Panc1 (cell line): ENCODE measurements around the gene ERGIC1. TPM values are rescaled to one million over a fixed set of nuclear protein-coding genes. Genes with fewer than 3 reads are reported as not detected.

Source experiments
- ATAC-seq: fragments of 200-7000 bp; cut with Tn5 transposase; 2 replicates; pipeline ENCODE4 v1.9.1; 2020; ENCODE audit warnings: mild to moderate bottlenecking, moderate library complexity
- BruUV-seq: library from RNA; stranded (reverse); fragments of 400-500 nt; replicated peaks from 2 replicates; lab custom pipeline; 2021; lab: Mats Ljungman, UMichigan
- CTCF ChIA-PET: fragments of 300-600 bp; sonication (Branson Sonifier 250); formaldehyde crosslinking; loops from one replicate; lab custom pipeline; 2022; ENCODE audit warnings: antibody characterized with exemption; lab: Charles Lee
- POLR2A ChIA-PET: fragments of 300-600 bp; sonication (Branson Sonifier 250); formaldehyde crosslinking; loops from one replicate; lab custom pipeline; 2022; ENCODE audit warnings: antibody characterized with exemption; lab: Charles Lee
- DNase-seq: peaks from one replicate; pipeline ENCODE4 v3.0.0-alpha.2; 2010; ENCODE audit warnings: low read depth, low spot score
- H3K27ac ChIP-seq: 2 replicates; pipeline ENCODE4 v1.5.1; 2011; ENCODE audit warnings: mild to moderate bottlenecking, low read length, inconsistent platforms
- H3K27me3 ChIP-seq: fragments of 200-500 bp; sonication (Bioruptor generic); 2 replicates; pipeline ENCODE4 v1.6.0; 2014; ENCODE audit warnings: low read length, inconsistent platforms; ENCODE audit not compliant: control insufficient read depth, insufficient read depth
- H3K36me3 ChIP-seq: fragments of 200-500 bp; sonication (Bioruptor generic); 2 replicates; pipeline ENCODE4 v1.5.1; 2014; ENCODE audit warnings: inconsistent platforms, mild to moderate bottlenecking, low read length, moderate library complexity; ENCODE audit not compliant: control insufficient read depth, insufficient read depth
- H3K4me1 ChIP-seq: 2 replicates; pipeline ENCODE4 v1.5.1; 2011; ENCODE audit warnings: inconsistent platforms, mild to moderate bottlenecking, low read length, moderate library complexity; ENCODE audit not compliant: control insufficient read depth, insufficient read depth
- H3K4me3 ChIP-seq, 2 experiments: 2 replicates each; pipeline ENCODE4 v1.5.1; 2011 to 2012; ENCODE audit warnings: low read depth in 2 of 2, low read length in 2 of 2, mild to moderate bottlenecking in 2 of 2, inconsistent platforms in 1 of 2, moderate library complexity in 1 of 2
- H3K9me3 ChIP-seq: fragments of 200-500 bp; sonication (Bioruptor generic); 2 replicates; pipeline ENCODE4 v1.5.1; 2014; ENCODE audit warnings: low read depth, mild to moderate bottlenecking, inconsistent platforms, low read length, moderate library complexity; ENCODE audit not compliant: control insufficient read depth, insufficient read depth
- CTCF ChIP-seq: fragments of 450-650 bp; IDR thresholded peaks from 2 replicates; pipeline ENCODE4 v1.5.1; 2017; ENCODE audit warnings: mild to moderate bottlenecking
- POLR2AphosphoS5 ChIP-seq: IDR thresholded peaks from 2 replicates; pipeline ENCODE4 v1.6.1; 2012; ENCODE audit warnings: mild to moderate bottlenecking, low read depth, low read length, moderate library complexity
- SIN3A ChIP-seq: IDR thresholded peaks from 2 replicates; pipeline ENCODE4 v1.6.1; 2012; ENCODE audit warnings: low read depth, mild to moderate bottlenecking, low read length, moderate library complexity, borderline replicate concordance; ENCODE audit not compliant: insufficient read depth
- TCF7L2 ChIP-seq: IDR thresholded peaks from 2 replicates; pipeline ENCODE4 v1.6.1; 2011; ENCODE audit warnings: mild to moderate bottlenecking, low read depth, low read length, inconsistent platforms
- in situ Hi-C: cut with HindIII; loops from 2 replicates; pipeline ENCODE4 v1.10.0; 2016; ENCODE audit warnings: low sequenced_read_pairs, low pct_unique_long_range_greater_than_20kb
- intact Hi-C: fragments of 100-400 bp; cut with micrococcal nuclease; formaldehyde crosslinking; loops from one replicate; pipeline ENCODE4 v1.10.0; 2022; ENCODE audit not compliant: unreplicated experiment
- total RNA-seq: library from RNA; stranded (reverse); gene quantifications from one replicate; pipeline ENCODE4 v1.2.1, GENCODE V29; 2021; ENCODE audit not compliant: unreplicated experiment
- TF ChIP-seq, protein P1 (sequence below), 2 experiments: IDR thresholded peaks; 2 replicates each; pipeline ENCODE4 v1.6.1; 2011 to 2012; ENCODE audit warnings: low read depth in 2 of 2, control low read depth in 1 of 2, low read length in 1 of 2, mild to moderate bottlenecking in 1 of 2, moderate library complexity in 1 of 2; ENCODE audit not compliant: insufficient read depth in 1 of 2

Gene ERGIC1
- total RNA-seq, 1 experiment from 2014 or later = 206 TPM

DNA sequence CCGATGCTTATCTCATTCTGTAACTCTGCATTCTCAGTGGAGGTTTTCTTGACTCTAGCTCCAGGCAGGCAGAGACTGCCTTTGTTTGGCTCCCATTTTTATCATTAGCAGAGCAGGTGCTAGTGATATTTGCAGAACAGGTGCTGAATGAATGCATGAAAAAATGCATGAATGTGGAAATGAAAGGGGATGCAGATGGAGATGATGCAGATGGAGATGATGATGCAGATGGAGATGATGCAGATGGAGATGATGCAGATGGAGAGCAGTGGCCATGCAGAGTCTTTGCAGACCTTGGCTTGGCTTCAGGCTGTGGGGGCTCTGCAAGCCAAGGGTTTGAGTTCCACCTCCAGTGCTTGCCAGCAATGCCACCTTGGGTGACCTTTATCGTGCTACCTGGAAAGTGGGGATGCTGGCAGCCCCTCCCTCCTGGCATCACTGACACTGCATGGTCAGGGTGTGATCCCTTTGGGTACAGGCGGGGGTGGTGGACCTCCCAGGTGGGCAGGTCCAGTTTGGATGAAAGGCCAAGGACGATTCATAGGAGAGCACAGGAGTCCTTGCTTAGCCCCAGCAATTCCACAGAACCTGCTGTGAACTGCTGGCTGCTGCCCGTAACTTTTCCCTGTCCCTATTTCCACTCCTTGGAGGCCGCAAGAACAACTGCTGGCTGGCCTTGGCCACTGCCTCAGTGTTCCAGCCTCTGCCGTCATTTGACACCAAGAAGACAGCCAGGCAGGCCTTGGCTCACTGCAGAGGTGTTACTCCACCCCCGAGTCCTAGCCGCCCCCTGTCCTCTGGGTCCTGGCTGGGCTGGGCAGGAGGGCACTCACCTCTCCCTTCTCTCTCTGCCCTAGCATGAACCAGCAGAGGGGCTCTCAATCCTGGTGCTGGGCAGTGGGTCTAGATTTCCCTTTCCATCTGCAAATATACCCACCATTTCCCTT is 33.0 kb downstream of the ERGIC1 start:
- Histone ChIP-seq H3K4me1 (peaks cover 99% of the 10 kb centered on the region), H3K36me3 (no peaks in the 10 kb centered on the region), H3K27me3 (no peaks in the 10 kb centered on the region), H3K4me3 (no peak overlapping the region), H3K9me3 (no peaks in the 10 kb centered on the region), H3K27ac (peak overlapping the region; percentile 98)
- in situ Hi-C loops = no loop called here
- CTCF ChIA-PET = no interaction called here
- 0 out of 2 replicates have a peak, but pooled peaks have one; percentile 17 for TF ChIP-seq TCF7L2
- no peak for TF ChIP-seq SIN3A
- TF ChIP-seq POLR2AphosphoS5 = 0 out of 2 replicates have a peak, but pooled peaks have one; percentile 26
- intact Hi-C loops = loop anchor here (5.0 to 10.0 kb wide), 2 partner anchors 95 to 152 kb away; partner anchors contain the start of gene DUSP1
- ATAC-seq (0 out of 2 replicates have a peak, but pooled peaks have one; percentile 3), DNase-seq (no peak)
- POLR2A ChIA-PET = no interaction called here
- BruUV-seq = no TSS peak

GRCh38 chr5:172867761-172868435 is 33.8 kb downstream of the ERGIC1 start:
- Histone ChIP-seq H3K4me1 (peaks cover 99% of the 10 kb centered on the region), H3K27ac (peak overlapping the region; percentile 98), H3K9me3 (no peaks in the 10 kb centered on the region), H3K27me3 (no peaks in the 10 kb centered on the region), H3K4me3 (peak overlapping the region in 1 of 2 experiments; percentile 25; a peak in 1 of 4 replicates), H3K36me3 (no peaks in the 10 kb centered on the region)
- in situ Hi-C loops = no loop called here
- POLR2A ChIA-PET = no interaction called here
- CTCF ChIA-PET = no interaction called here
- DNase-seq = no peak
- TF ChIP-seq TCF7L2 = no peak
- no peak for TF ChIP-seq CTCF
- no peak for TF ChIP-seq POLR2AphosphoS5
- TF ChIP-seq, protein P1, sequence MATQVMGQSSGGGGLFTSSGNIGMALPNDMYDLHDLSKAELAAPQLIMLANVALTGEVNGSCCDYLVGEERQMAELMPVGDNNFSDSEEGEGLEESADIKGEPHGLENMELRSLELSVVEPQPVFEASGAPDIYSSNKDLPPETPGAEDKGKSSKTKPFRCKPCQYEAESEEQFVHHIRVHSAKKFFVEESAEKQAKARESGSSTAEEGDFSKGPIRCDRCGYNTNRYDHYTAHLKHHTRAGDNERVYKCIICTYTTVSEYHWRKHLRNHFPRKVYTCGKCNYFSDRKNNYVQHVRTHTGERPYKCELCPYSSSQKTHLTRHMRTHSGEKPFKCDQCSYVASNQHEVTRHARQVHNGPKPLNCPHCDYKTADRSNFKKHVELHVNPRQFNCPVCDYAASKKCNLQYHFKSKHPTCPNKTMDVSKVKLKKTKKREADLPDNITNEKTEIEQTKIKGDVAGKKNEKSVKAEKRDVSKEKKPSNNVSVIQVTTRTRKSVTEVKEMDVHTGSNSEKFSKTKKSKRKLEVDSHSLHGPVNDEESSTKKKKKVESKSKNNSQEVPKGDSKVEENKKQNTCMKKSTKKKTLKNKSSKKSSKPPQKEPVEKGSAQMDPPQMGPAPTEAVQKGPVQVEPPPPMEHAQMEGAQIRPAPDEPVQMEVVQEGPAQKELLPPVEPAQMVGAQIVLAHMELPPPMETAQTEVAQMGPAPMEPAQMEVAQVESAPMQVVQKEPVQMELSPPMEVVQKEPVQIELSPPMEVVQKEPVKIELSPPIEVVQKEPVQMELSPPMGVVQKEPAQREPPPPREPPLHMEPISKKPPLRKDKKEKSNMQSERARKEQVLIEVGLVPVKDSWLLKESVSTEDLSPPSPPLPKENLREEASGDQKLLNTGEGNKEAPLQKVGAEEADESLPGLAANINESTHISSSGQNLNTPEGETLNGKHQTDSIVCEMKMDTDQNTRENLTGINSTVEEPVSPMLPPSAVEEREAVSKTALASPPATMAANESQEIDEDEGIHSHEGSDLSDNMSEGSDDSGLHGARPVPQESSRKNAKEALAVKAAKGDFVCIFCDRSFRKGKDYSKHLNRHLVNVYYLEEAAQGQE (IDR thresholded peaks at IDR 0.05; ENCODE audit: insufficient read depth in 1 of 2, low read depth in 2 of 2, low read length in 1 of 2) = no peak
- no peak for TF ChIP-seq SIN3A
- no peak for ATAC-seq
- BruUV-seq = no TSS peak
- intact Hi-C loops = loop anchor here (2.0 to 10.0 kb wide), 3 partner anchors 65 to 153 kb away; partner anchors contain the start of gene DUSP1
